GM19023 (cell line): ENCODE data around the gene CFAP298.

Experiments used
- ATAC-seq: cut with Tn5 transposase; IDR thresholded peaks from one replicate; pipeline ENCODE4 v1.9.1; 2021; ENCODE audit warnings: mild to moderate bottlenecking, moderate library complexity; ENCODE audit not compliant: unreplicated experiment

Gene CFAP298

GRCh38 chr21:32599526-32599925 lies 12.7 kb downstream of the CFAP298 start:
- no peak for ATAC-seq

GRCh38 chr21:32599091-32599490 lies 13.1 kb downstream of the CFAP298 start:
- no peak for ATAC-seq

GRCh38 chr21:32597205-32597604 lies 15.0 kb downstream of the CFAP298 start:
- ATAC-seq, result no peak

- ATAC-seq, result no peak
These were observed 16.7 kb downstream of the CFAP298 start for GRCh38 chr21:32595431-32595830.

GRCh38 chr21:32593690-32594089 lies 18.5 kb downstream of the CFAP298 start:
- ATAC-seq, result no peak

GRCh38 chr21:32592929-32593502 lies 19.2 kb downstream of the CFAP298 start:
- no peak for ATAC-seq

- no peak for ATAC-seq
These were observed 22.0 kb downstream of the CFAP298 start for GRCh38 chr21:32590130-32590529.

GRCh38 chr21:32587651-32588050 lies 24.5 kb downstream of the CFAP298 start:
- ATAC-seq, result no peak

- no peak for ATAC-seq
These were observed 25.1 kb downstream of the CFAP298 start for GRCh38 chr21:32587120-32587519.

- no peak for ATAC-seq
These were observed 26.2 kb downstream of the CFAP298 start for GRCh38 chr21:32585970-32586369.

GRCh38 chr21:32585042-32585710 lies 27.0 kb downstream of the CFAP298 start, which contains the start of gene TCP10L:
Gene TCP10L (minus strand): TSS chr21:32585523. CDS start chr21:32584304, 1,219 bp downstream.
- ATAC-seq, result no peak

- no peak for ATAC-seq
These were observed 27.7 kb downstream of the CFAP298 start for GRCh38 chr21:32584472-32584871.

- no peak for ATAC-seq
These were observed 30.4 kb downstream of the CFAP298 start for GRCh38 chr21:32581732-32582131.

- ATAC-seq, result no peak
These were observed 31.2 kb downstream of the CFAP298 start for GRCh38 chr21:32580949-32581348.

GRCh38 chr21:32578107-32578691 lies 34.0 kb downstream of the CFAP298 start:
- ATAC-seq, result no peak

GRCh38 chr21:32576011-32576410 lies 36.2 kb downstream of the CFAP298 start:
- no peak for ATAC-seq

GRCh38 chr21:32574946-32575925 lies 36.9 kb downstream of the CFAP298 start:
- ATAC-seq, result no peak

- no peak for ATAC-seq
These were observed 39.4 kb downstream of the CFAP298 start for GRCh38 chr21:32572574-32573420.

- no peak for ATAC-seq
These were observed 41.7 kb downstream of the CFAP298 start for GRCh38 chr21:32570456-32570855.
